ENCODE data around the gene ACAD10.
"Not testable (repeated sequence)": the region's sequence is repeated elsewhere in the genome, so short reads cannot be mapped to it uniquely, and the experiment has no call there.

Gene ACAD10

GRCh38 chr12:111687952-111688351 lies 2.1 kb downstream of the ACAD10 start:
- no peak for DNase-seq

DNA sequence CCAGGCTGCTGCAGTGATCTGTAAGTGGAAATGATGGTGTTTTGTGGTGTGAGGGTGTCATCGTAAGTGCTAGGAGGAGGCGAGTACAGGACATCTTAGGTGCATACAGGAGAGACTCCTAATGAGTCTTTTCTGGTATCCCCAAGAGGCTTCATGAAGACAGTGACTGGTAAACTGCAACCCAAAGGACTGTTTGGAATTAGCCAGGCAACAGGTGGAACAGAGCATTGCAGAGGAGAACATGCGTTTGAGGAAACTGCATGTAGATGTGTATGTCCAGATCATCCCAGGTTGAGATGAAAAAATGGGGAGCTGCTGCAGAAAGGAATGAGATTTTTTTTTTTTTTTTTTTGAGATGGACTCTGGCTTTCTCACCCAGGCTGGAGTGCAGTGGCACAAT lies 5.4 kb downstream of the ACAD10 start:
- no peak for DNase-seq

- DNase-seq = no peak
These were observed 6.8 kb downstream of the ACAD10 start for GRCh38 chr12:111692575-111693210.

DNA sequence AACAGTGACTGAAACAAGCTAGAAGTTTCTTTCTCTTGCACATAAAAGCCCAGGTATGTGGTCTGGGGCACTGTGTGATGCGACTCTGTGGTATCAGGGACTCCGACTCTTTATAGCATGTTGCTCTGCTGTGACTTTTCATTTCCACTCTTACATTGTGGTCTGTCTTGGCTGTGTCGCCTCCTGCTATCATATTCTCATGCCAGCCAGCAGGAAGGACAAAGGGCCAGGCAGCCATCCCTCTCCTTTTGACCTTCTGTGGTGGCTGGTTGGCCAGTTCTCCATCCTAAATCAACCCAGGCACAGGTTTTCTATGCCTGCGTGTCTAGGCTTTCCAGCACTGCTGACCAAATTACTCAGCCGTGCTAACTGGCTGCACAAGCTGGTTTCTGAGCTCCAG lies 8.0 kb downstream of the ACAD10 start:
- DNase-seq = no peak

DNA sequence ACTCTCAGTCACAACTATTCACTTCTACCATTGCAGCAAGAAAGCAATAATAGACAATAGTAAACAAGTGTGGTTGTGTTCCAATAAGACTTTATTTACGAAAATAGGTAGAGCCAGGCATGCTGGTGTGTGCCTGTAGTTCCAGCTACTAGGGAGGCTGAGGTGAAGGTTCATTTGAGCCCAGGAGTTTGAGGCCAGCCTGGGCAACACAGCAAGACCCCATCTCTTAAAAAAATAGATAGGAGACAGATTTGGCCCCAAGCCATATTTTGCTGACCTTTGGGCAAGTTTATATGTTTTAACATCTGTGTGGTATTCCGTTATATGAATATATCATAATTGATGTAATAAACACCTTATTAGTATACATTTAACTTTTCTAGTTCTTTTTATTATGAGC lies 14.1 kb downstream of the ACAD10 start:
- DNase-seq = no peak

GRCh38 chr12:111705672-111706071 lies 19.8 kb downstream of the ACAD10 start:
- DNase-seq = no peak

DNA sequence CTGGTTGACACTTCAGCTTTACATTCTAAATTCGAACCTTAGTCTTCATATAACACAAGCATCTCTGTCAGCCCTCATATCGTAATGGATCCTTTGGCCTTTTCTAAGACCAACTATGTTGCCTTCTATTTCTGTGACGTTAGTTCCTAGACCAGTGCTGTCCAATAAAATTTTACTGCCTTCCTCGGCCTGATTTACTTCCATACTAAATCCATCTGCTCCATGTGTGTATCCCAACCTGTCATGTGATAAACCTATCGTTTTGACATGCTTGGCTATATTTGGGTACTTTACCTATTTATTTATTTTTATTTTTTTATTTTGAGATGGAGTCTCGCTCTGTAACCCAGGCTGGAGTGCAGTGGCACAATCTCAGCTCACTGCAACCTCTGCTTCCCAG lies 20.3 kb downstream of the ACAD10 start:
- DNase-seq = no peak

DNA sequence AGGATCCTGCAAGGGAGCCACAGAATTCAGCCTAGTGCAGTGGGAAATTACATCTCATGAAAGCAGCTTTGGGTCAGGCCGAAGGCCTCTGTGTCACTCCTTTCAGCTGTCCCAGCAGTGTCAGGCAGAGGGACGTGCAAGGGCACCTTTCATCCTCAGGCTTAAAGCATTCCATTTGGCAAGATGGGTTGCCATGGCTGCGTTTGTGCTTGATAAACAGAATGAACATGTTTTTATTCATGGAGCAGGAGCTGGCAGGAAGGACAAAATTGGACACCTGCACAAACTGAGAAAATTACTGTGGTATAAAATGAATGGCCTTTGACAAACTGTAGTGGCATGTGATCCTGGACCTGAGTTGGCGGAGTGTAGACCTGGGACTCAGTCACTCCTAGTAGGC lies 29.4 kb downstream of the ACAD10 start:
- DNase-seq = no peak

DNA sequence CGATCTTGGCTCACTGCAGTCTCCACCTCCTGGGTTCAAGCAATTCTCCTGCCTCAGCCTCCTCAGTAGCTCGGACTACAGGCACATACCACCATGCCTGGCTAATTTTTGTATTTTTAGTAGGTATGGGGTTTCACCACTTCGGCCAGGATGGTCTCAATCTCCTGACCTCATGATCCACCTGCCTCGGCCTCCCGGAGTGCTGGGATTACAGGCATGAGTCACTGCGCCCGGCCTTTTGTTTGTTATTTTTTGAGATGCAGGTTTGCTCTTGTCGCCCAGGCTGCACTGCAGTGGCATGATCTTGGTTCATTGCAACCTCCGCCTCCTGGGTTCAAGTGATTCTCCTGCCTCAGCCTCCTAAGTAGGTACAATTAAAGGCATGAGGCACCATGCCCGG lies 33.5 kb downstream of the ACAD10 start:
- not testable (repeated sequence) for DNase-seq

DNA sequence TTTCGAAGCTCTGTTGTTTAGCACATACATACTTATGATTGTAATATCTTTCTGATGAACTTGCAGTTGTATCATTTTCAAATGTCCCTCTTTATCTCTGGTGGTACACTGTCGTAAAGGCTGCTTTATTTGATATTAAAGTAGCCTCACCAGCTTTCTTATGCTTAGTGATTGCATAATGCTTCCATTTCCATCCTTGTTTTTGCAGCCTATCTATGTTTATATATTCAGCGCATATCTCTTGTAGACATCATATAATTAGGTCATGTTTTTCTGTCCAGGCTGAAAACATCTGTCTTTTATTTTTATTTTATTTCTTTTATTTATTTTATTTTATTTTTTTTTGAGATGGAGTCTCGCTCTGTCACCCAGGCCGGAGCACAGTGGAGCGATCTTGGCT lies 34.6 kb downstream of the ACAD10 start:
- DNase-seq = no peak

GRCh38 chr12:111723646-111724360 lies 38.0 kb downstream of the ACAD10 start:
- DNase-seq = not testable (repeated sequence)

- DNase-seq = no peak
These were observed 42.9 kb downstream of the ACAD10 start for GRCh38 chr12:111728795-111729194.

GRCh38 chr12:111730420-111730819 lies 44.6 kb downstream of the ACAD10 start:
- DNase-seq = no peak

- no peak for DNase-seq
These were observed 46.9 kb downstream of the ACAD10 start for GRCh38 chr12:111732786-111733185.

DNA sequence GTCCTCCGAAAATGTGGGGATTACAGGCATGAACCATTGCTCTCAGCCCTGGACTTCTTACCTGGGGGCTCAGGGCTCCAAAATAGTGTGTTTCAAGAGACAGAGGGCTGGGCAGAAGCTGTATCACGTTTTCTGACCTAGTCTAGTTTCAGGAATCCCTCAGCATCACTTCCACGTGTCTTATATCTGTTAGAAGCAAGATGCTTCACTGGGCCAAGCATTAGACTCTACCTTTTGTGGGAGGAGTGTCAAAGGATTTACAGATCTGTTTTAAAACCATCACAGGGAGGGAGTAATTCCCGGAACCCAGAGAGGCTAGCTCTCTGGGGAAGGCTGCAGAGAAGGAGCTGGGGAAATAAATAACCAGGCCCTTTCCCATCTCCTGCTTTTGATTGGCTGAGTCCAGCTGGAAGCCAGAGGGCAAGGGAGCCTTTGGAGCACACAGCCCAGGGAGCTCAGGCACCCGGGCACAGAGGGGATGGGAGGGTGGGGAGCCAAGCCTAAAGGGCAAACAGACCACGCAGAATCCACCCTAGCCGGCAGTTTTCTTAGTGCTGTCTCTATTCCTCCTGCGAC lies 47.6 kb downstream of the ACAD10 start:
- no peak for DNase-seq

GRCh38 chr12:111739524-111739923 lies 53.7 kb downstream of the ACAD10 start:
- DNase-seq = not testable (repeated sequence)

- DNase-seq = no peak
These were observed 55.5 kb downstream of the ACAD10 start for GRCh38 chr12:111741235-111741812.

- no peak for DNase-seq
These were observed 59.4 kb downstream of the ACAD10 start for GRCh38 chr12:111745211-111745610.

DNA sequence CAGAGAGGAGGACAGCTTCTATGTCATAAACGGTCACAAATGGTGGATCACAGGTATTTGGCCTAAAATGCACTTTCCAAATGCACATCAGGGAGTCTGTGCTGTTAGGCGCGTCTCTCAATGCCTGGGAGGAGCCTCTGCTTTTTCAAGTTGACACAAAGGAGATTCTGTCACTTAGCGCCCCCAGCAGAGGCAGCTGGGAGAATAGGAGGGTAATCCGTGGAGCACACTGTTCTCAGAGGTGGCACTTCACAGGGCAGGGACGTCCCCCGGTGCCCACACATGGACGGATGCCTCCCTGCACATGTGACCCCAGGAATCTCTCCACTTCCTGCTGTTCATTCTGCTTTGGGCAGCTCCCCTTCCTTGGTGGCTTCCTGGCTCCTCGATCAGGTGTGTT lies 61.5 kb downstream of the ACAD10 start:
- DNase-seq = no peak

DNA sequence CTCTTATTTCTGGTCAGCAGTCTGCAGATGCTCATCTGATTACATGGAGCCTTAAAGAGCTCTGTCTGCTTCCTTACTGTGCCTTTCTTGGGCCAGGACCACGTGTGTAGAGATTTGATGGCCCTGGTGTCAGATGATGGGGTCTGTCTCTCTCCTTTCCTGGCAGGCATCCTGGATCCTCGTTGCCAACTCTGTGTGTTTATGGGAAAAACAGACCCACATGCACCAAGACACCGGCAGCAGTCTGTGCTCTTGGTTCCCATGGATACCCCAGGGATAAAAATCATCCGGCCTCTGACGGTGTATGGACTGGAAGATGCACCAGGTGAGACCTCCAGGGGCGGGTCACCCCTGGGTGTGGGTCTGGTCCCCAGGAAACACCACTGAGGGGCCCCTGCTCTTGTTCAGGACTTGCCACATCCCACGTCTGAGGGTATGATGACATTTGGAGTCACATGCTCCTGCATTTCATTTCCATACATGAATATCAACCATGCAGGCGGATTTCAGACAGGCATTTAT lies 62.4 kb downstream of the ACAD10 start:
- DNase-seq = no peak

DNA sequence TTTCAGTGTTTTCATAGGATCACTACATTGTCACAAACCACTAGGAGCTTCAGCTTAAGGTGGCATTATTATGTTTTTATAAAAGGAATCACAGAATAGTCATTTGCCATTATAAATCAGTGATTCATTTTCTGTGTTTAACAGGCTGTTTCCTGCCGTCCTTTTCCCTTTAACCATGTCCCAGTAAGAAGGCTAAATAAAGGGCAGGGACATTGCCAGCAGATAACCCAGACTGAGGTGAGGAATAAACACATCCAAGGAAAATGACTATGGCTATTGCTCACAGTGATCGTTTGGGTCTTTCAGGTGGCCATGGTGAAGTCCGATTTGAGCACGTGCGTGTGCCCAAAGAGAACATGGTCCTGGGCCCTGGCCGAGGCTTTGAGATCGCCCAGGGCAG lies 63.0 kb downstream of the ACAD10 start:
- DNase-seq = no peak

- DNase-seq = no peak
These were observed 63.5 kb downstream of the ACAD10 start for GRCh38 chr12:111749391-111749790.

DNA sequence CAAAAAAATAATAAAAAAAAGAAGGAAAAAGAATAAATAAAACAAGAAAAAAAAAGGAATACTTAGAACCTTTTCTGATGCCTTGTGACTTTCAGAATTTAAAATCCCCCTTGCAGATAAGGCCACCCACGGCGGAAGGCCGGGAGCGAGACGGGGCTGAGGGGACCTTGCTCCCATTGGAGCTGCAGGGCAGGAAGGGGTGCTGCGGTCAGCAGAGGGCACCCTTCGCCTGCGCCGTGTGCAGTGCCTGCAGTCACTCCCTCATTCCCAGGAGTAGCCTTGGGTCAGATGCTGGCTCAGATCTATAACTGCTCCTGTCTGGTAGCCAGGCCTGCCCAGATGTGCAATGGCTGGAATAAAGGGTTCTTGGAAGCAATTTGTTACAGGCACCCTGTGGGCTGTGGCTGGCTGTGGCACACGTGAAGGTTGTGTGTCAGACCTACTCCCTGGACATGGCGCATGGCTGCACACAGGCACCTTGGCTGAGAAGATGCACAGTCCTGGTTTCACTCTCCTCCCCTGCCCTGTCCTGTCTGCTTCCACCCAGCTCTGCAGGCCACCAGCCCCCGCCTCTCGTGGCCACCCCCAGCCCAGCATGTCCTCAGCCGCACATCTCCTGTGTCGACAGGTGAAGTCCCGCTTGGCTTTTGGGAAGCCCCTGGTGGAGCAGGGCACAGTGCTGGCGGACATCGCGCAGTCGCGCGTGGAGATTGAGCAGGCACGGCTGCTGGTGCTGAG lies 67.5 kb downstream of the ACAD10 start:
- no peak for DNase-seq
